RPMI8226 (cell line): ENCODE data around the gene PHF21B.
"Not testable (repeated sequence)": the region's sequence is repeated elsewhere in the genome, so short reads cannot be mapped to it uniquely, and the experiment has no call there.

Source experiments
- DNase-seq: peaks from one replicate; pipeline ENCODE4 v3.0.0-alpha.2; 2015

PHF21B gene

DNA sequence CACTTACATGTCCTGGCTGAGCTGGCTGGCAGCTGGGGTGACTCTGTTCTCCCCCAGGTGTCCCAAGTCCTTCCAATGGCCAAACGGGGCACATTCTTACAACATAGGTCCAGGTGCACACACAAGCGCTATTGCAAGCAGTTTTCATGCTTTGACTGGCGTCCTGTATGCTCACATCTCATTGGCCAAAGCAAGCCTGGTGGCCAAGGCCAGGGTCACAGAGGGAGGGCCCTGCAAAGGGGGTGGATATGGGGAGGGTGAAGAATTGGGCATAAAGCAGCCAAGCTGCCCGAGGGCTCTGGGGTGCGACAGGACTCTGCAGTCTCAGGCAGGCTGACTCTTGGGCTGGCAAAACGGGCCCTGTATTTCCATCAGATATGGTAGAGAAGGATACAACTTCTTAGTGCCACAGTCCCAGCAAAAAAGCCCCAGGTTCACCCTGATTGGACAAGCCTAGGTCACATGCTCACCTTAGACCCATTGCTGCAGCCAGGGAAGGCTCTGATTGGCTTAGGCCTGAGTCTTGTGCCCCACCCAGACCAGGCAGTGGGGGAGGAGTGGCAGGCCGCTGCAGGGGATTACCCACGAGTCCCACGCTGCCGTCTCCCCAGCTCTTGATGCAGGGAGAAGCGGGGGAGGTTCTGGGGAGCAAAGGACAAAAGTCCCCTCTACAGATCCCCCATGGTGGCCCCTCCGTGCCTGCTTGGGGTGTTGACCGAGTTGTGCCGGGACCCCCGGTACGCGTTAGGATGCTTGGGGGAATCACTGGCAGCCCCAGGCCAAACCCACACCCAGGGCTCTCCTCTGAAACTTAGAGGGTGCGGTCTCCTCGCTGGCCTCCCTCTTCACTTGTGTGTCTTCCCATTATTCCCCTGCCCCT lies 146.6 kb downstream of the PHF21B start:
- DNase-seq: peak; percentile 87

GRCh38 chr22:44862281-44862680 lies 147.5 kb downstream of the PHF21B start:
- DNase-seq: no peak

- DNase-seq: no peak
Measured at GRCh38 chr22:44861245-44861644, 148.6 kb downstream of the PHF21B start.

DNA sequence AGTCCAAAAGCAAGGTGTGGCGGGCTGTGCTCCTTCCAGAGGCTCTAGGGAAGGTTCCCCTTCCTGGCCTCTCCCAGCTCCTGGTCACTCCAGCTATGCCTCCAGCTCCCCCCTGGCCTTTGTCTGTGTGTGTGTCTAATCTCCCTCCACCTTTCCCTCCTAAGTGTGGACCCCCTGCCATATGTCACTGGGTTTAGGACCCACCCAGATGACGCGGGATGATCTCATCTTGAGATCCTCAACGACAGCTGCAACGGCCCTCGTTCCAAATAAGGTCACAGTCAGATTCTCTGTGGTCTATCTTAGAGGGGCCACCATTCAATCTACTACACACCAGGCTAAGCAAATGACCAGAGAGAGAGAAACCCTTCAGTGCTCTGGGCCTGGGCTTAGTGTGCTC lies 149.5 kb downstream of the PHF21B start:
- DNase-seq: no peak

- no peak for DNase-seq
Measured at GRCh38 chr22:44859641-44860040, 150.2 kb downstream of the PHF21B start.

DNA sequence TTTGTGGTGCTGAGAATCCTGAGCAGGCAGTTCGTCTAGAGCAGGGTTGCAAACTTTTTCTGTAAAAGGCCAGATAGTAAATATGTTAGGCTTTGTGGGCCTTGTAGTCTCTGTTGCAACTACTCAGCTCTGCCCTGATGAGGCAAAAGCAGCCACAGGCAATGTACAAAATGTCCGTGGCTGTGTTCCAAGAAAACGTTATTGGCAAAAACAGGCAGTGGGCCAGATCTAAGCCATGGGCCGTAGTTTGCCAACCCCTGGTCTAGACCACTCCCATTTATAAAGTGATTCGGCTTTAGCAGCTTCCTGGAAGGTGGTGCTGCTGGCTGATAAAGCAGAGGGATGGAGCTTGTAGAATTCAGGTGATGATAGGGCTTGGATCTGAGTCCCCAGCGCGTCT lies 151.0 kb downstream of the PHF21B start:
- not testable (repeated sequence) for DNase-seq

- DNase-seq: no peak
Measured at GRCh38 chr22:44855855-44856254, 153.9 kb downstream of the PHF21B start.

DNA sequence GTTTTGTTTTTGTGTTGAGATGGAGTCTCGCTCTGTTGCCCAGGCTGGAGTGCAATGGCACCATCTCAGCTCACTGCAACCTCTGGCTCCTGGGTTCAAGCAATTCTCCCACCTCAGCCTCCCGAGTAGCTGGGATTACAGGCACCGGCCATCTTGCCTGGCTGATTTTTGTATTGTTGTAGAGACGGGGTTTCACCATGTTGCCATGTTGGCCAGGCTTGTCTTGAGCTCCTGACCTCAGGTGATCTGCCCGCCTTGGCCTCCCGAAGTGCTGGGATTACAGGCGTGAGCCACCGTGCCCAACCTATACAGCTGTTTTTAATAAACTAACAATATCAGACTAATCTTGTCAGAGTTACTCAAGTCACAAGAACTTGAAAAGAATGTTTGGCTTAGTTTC lies 155.2 kb downstream of the PHF21B start:
- DNase-seq: not testable (repeated sequence)

DNA sequence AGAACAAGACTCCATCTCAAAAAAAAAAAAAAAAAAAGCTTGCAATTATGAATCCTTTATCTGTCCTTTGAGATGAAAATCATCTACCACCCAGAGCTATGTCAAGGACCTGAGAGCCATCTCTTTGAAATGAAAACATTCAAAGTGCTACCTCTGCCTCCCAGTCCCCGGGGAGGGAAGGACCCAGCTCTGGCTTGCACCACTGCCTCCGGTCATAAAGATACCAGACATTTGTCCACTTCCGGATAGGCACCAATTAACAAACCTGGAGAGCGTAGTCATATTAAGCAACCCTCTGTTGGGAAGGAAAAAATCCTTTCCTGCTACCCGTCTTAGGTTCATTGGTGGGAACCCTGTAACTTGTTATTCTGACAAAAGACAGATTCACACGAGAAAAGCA lies 158.9 kb downstream of the PHF21B start:
- no peak for DNase-seq

DNA sequence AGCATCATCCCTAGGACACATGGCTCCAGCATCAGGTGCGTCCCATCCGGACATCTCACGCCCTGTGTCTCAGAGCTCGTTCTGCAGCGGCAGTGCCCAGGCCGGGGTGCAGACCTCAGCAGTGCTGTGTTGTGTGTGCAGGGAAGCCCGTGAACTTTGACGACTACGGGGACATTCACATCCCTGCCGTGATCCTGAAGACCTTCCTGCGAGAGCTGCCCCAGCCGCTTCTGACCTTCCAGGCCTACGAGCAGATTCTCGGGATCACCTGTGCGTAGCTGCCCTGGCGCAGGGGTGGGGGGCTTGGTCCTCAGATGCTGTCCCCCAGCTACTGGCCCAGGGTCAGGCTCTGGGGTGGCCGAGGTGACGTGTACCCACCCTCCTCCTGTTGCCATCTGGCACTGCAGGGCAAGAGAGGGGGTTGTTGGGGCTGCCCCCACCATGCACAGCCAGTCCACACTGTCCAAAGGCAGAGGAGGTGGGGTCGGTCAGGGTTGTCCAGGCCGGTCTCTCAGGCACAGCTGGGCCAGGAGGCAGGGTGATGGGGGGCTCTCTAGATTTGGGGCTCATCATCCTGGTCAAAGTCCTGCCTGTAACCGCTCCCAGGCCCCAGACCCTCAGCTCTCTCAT lies 160.9 kb downstream of the PHF21B start:
- no peak for DNase-seq

DNA sequence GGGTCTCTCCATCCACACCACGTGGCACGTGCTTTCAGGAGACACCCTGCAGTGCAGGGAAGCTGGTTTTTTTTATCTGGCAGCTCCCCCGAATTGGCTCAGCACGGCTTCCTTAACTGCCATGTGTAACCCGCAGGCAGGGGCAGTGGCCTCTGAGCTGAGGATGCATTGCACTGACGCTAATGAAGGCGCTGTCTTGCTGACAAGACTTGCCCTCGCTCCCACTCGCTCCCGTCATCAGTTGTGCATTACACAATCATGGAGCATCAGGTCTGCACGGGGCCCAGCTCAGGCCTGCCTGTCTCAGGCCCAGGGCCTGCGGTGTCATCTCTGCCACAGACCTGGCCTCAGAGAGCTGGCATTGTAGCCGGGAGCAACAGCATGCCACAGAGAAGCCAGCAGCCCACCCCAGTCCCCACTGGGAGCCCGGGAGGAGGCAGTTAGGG lies 161.5 kb downstream of the PHF21B start:
- no peak for DNase-seq

DNA sequence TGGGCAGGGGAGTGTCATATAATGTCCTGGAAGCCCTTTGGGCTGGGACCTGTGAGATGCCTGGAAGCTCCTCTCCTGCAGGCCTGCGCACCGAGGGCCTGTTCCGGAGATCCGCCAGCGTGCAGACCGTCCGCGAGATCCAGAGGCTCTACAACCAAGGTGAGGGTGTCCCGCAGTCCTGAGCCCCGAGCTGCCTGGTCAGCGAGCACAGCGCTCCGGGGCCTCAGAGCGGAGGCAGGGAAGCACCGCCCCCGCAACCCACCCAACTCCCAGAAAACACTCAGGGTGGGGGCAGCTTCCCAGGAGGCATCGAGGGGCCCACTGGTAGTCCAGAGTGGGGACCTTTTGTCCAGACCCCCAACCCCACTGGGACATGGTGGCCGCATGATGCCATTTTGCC lies 161.9 kb downstream of the PHF21B start:
- no peak for DNase-seq

- no peak for DNase-seq
Measured at GRCh38 chr22:44847380-44847779, 162.4 kb downstream of the PHF21B start.

DNA sequence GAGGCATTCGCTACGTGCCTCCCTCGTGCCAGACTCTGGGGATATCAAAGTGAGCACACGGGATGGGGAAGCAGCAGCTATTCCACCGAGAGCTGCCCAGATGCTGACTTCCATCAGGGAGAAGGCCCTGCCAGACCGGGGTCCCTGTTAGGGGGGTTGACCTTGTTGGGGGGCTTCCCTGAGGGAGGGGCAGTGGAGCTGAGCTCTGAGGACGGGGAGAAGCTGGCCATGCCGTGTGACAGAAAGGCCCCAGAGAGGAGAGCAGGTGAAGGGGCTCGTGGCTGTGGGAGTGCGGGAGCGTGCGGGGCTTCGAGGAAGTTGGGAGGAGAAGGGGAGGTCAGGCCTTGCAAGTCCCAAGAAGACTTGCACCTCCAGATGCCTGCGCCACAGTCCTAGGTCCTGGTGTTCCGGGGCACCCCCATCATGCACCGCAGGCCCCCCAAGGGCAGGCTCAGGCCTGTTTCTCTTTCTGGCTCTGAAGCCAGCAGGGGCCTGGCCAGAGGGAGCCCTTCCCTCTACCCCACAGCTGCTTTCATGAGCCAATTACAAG lies 163.0 kb downstream of the PHF21B start:
- DNase-seq: no peak

- DNase-seq: no peak
Measured at GRCh38 chr22:44845796-44846720, 163.7 kb downstream of the PHF21B start.

DNA sequence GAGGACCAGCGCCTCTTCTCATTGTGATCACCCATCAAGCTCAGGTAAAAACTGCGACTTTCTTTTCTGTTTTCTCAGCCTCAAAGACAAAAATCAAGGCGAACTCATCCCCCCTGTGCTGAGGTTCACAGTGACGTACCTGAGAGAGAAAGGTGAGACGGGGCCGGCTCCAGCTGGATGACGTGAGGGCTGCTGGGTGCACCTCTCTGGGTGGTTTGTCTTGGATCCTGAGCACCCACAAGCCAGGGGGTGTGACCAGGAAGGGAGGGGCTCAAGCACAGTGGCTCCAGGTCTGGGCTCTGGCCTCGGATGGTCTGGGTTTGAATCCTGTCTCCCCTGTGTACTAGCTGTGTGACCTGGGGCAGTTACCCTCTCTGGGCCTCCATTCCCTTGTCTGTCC lies 164.6 kb downstream of the PHF21B start:
- no peak for DNase-seq

DNA sequence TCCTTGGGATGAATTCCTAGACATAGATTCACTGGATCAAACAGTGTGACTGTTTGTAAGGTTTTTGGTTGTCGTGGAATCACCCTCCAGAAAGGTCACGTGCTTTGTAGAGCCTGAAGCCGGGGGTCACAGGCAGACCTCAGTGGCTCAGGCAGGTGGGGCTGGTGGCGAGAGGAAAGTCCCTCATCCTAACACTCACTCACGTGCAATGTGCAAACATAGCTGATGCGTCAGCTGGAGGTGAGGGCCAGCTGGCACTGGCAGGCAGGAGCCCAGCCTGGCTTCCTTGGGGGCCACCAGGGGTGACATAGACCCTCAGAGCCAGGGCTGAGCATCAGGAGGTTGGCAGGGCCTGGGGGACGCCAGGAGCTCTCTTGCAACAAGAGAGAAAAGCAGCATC lies 167.4 kb downstream of the PHF21B start:
- no peak for DNase-seq

GRCh38 chr22:44840611-44841322 lies 169.0 kb downstream of the PHF21B start:
- no peak for DNase-seq

- DNase-seq: no peak
Measured at GRCh38 chr22:44839721-44840120, 170.1 kb downstream of the PHF21B start.

- no peak for DNase-seq
Measured at GRCh38 chr22:44839061-44839460, 170.7 kb downstream of the PHF21B start.

DNA sequence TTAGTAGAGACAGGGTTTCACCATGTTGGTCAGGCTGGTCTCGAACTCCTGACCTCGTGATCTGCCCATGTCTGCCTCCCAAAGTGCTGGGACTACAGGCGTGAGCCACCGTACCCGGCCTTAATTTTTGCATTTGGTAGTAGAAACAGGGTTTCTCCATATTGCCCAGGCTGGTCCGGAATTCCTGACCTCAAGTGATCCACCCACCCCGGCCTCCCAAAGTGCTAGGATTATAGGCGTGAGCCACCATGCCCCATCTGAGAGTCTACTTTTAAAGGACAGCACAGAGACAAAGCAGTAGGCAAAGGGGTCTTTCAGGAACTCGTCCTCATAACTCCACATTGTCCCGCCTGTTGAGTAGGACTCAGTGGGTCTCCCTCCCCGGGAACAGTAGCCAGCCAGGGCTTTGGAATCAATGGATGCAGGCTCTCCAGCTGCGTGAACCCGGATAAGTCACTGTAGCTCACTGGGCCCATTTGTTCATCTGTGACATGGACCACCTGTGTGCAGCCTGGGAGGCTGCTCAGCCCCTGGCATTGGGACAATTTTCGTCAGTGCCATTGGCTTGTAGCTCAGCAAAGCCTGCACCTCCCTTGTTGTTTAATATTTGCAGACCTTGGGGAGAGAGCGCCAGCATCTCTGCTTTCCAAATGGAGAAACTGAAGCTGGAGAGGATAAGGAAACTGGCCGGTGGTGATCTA lies 171.3 kb downstream of the PHF21B start:
- DNase-seq: no peak

DNA sequence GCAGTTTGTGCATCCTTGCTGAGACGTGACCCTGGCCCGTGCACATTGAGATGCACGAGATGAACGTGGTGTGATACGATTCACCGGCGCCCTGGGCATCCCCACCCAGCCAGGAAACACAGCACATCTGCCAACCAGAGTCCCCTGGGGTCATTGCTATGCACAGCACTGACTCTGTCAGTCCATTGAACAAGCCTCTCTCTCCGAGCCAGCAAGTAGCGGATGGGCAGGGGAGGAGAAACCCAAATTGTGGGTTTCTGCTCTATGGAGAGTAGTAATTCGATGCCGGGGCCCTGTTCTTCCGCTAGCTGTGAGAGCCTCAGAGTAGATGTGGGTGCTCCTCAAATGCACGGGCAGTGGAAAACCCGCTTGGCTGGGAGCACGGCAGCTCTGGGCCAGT lies 172.3 kb downstream of the PHF21B start:
- DNase-seq: no peak
